Activated naive CD4-positive, alpha-beta T cell treated with anti-CD3 and anti-CD28 coated beads, Interleukin-2, amount 50 U/mL, for 72 hours (primary cell): Measurements from ENCODE around the gene HELZ. TPM values are rescaled to one million over a fixed set of nuclear protein-coding genes. Genes with fewer than 3 reads are reported as not detected.
"Not testable (repeated sequence)": the region's sequence is repeated elsewhere in the genome, so short reads cannot be mapped to it uniquely, and the experiment has no call there.

Experiments used
- ATAC-seq, 2 donors: fragments of 150-1000 bp; cut with Tn5 transposase; 2 replicates each; pipeline ENCODE4 v1.10.0; 2021; ENCODE audit warnings: mild to moderate bottlenecking in 2 of 2, moderate library complexity in 2 of 2
- DNase-seq, 2 donors: peaks; one replicate each; pipeline ENCODE4 v3.0.0; 2021 to 2022; ENCODE audit warnings: low spot score in 2 of 2
- H3K27ac Mint-ChIP-seq, 2 donors: one replicate each; pipeline ENCODE4 v1.8.0; 2022; ENCODE audit warnings: mild to moderate bottlenecking in 2 of 2, mixed read lengths in 2 of 2
- H3K36me3 Mint-ChIP-seq, 2 donors: one replicate each; pipeline ENCODE4 v1.8.0; 2022; ENCODE audit warnings: mixed read lengths in 2 of 2
- H3K9me3 Mint-ChIP-seq, 2 donors: one replicate each; pipeline ENCODE4 v1.8.0; 2022; ENCODE audit warnings: mixed read lengths in 2 of 2
- total RNA-seq, 2 donors: library from RNA; stranded (reverse); gene quantifications; one replicate each; pipeline ENCODE4 v1.2.3, GENCODE V29; 2022

Gene HELZ
- total RNA-seq, 2 donors from 2014 or later, result 42.9 to 88.8 TPM

DNA sequence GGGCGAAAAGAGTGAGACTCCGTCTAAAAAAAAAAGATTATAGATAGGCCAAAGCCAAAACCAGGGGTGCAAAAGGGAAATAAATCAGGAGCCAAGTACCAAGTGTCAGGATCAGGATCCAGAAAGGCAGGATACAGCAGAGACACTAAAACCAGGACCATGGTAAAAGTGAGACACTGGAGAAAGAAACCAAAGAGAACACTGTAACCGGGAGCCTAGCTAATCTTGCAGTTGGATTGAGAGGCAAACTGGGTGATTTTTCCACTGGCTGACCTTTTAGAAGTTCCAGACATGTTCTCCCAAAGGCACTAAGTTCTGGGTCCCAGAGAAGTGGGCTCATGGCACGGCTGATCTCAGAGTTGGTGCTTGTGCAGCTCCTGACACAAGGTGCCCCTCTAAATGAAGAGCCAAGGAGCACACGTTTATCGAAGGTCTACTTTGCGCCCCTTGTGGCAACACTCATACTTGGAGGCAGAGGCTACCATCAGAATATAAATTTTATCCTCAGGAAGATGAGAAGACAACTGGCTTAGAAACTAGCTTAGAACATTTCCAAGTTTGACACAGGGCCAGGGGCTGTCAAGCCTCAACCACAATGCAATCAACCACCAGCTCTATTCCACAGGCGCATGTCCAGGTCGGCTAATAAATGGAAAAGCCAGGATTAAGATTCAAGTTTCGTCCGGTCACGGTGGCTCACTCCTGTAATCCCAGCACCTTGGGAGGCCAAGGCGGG lies 27.5 kb upstream of the HELZ start:
- Mint-ChIP-seq H3K27ac (no peak overlapping the region), H3K36me3 (no peaks in the 10 kb centered on the region), H3K9me3 (no peaks in the 10 kb centered on the region)
- DNase-seq, result no peak
- no peak for ATAC-seq

DNA sequence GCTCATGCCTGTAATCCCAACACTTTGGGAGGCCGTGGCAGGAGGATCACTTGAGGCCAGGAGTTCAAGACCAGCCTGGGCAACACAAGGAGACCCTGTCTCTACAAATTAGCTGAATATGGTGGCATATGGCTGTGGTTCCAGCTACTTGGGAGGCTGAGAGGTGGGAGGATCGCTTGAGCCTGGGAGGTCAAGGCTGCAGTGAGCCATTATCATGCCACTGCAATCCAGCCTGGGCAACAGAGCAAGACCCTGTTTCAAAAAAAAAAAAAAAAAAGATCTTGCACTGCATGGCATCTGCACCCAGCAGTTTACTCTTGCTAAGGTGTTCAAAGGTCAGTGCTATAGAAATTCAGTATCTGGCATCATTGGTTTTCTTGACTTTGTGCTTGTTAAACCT lies 26.2 kb upstream of the HELZ start:
- not testable (repeated sequence) for ATAC-seq, DNase-seq, H3K9me3 Mint-ChIP-seq, H3K27ac Mint-ChIP-seq, H3K36me3 Mint-ChIP-seq

DNA sequence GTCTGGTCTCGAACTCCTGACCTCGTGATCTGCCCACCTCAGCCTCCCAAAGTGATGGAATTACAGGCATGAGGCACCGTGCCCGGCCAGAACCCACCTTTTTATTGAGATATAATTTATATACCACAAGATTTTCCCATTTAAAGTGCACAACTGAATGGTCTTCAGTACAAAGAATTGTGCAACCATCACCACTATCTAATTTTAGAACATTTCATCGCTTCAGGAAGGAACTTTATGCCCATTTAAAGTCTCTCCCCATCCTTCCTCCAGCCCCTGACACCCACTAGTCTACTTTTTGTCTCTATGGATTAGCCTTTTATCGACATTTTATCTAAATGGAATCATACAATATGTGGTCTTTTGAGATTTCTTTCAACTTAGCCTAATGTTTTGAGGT lies 25.4 kb upstream of the HELZ start:
- Mint-ChIP-seq H3K36me3 (no peaks in the 10 kb centered on the region), H3K9me3 (no peaks in the 10 kb centered on the region), H3K27ac (no peak overlapping the region)
- no peak for ATAC-seq
- DNase-seq, result no peak

DNA sequence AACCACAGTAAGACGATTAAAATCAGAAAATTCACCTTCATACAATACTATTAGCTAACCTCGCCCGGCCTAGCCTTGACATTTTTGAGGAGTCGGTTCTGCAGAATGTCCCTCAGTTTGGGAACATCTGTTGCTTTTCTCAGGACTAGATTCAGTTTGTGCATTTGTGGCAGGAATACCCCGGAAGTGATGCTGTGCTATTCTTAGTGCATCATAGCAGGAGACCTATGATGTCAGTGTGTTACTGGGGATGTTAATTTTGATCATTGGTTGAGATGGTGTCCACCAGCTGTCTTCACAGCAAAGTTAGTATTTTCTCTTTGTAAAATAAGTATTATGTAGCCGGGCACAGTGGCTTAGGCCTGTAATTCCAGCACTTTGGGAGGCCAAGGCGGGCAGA lies 21.5 kb upstream of the HELZ start:
- Mint-ChIP-seq H3K9me3 (no peaks in the 10 kb centered on the region), H3K27ac (no peak overlapping the region), H3K36me3 (no peaks in the 10 kb centered on the region)
- ATAC-seq, result no peak
- DNase-seq, result no peak

DNA sequence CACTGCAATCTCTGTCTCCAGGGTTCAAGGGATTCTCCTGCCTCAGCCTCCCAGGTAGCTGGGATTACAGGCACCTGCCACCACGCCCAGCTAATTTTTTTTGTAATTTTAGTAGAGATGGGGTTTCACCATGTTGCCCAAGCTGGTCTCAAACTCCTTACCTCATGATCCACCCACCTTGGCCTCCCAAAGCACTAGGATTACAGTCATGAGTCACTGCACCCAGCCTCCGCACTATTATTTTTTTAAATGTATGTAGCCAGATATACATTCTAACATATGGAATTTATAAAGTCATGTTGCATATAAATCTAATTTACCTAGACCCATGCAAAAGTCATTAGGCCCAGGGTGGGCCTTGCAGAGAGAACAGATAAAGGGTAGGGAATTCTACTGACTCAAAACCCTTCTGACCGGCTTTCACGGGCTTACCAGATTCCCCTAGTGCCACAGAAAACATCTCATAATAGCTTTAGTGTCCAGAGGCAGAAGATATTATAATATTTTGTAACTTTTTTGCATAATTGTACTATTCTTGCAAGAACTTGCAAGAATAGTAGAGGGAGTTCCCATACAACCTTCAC lies 20.5 kb upstream of the HELZ start:
- Mint-ChIP-seq H3K9me3 (no peaks in the 10 kb centered on the region), H3K36me3 (no peaks in the 10 kb centered on the region)
- DNase-seq, result no peak

DNA sequence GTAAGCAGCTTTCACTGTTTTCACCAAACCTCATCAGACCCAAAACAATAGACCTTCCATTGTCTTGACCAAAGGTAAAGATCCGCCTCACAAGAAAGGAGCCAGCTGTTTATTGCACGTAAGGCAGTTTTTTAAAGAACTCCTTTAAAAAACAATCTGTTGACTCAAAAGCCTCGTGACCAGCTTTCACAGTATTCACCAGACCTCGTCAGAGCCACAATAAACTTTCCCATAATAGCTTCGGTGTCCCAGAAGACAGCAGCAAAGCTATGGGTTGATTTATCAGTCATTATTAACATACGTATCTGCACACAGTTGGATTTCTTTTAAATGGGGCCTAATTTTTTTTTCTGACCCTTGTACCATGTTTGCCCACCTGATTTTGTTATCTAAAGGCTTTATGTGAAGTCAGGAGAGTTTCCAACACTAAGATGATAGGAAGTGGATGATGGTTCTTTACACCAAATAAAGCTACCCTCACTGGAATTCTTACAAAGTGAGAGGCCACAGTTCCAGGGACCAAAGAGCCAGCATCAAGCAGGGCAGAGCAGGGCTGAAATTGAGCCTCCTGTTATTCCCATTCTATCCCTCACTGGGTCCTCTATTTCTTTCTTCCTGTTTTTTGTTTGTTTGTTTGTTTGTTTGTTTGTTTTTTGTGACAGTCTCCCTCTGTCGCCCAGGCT lies 17.6 kb upstream of the HELZ start:
- H3K36me3 Mint-ChIP-seq, result no peaks in the 10 kb centered on the region
- no peaks in the 10 kb centered on the region for H3K9me3 Mint-ChIP-seq
- DNase-seq (no peak), ATAC-seq (no peak)
- no peak overlapping the region for H3K27ac Mint-ChIP-seq

More for the DNA sequence above, 20.5 kb upstream of the HELZ start:
- H3K27ac Mint-ChIP-seq, result peak overlapping the region in 1 of 2 donors; percentile 29
- ATAC-seq, result no peak

DNA sequence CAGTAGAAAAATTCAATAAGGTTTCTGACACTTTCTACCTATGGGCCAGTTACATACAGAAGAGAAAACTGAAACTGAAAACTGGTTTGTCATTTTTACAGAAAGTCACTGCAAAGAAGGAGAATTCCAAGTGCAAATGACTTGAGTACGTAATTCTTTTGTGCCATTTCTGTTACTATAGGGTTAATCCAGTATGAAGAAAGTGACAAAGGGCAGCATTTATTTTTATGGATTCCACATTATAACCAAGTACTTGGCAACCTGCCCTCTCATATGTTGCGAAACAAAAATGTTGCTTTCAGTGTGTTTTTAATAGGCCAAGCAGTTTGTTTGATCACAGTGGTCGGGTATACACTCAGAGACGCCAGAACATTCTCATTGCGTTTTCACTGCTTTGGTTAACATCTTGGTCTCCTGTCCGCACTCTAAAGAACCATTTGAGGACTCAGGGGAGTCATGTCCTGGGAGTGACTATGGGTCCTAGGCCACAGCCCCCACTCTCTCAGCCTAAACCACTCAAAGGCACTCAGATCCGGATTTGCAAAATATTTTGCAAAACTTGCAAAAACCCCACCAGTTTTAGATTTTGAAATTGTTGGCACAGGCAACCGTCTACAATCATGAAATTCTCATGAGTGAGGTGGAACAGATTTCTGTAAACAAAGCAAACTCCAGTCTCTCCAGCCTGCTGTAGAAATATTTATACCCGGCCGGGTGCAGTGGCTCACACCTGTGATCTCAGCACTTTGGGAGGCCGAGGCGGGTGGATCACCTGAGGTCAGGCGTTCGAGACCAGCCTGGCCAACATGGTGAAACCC lies 15.4 kb upstream of the HELZ start:
- H3K27ac Mint-ChIP-seq, result no peak overlapping the region
- H3K9me3 Mint-ChIP-seq, result no peaks in the 10 kb centered on the region
- no peaks in the 10 kb centered on the region for H3K36me3 Mint-ChIP-seq
- DNase-seq, result no peak
- no peak for ATAC-seq

DNA sequence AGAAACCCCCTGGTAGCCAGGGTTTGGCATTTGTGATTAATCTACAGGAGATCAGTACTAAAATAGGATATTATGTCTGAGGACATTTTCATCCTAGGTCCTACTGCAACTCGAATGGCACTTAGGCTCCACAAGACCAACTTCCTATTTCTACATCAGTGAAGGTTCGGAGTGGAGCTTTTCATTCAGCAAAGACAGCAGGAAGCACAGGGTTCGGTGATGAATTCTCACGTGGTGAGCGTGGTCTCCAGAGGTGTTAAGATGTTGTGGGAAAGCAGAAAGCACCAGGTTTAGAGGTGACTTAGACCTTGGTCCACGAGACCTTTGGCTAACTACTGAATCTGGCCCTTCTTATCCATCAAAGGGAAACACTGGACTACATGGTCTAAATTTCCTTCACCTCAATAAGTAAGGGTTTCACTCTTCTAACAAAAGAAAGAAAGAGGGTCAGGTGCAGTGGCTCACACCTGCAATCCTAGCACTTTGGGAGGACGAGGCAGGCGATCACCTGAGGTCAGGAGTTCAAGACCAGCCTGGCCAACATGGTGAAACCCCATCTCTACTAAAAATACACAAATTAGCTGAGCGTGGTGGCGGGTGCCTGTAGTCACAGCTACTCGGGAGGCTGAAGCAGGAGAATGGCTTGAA lies 13.9 kb upstream of the HELZ start:
- Mint-ChIP-seq H3K27ac (peak overlapping the region; percentile 54 to 79), H3K9me3 (no peaks in the 10 kb centered on the region), H3K36me3 (no peaks in the 10 kb centered on the region)
- DNase-seq, result peak in 1 of 2 donors; percentile 17
- peak; percentile 66 to 81 for ATAC-seq

DNA sequence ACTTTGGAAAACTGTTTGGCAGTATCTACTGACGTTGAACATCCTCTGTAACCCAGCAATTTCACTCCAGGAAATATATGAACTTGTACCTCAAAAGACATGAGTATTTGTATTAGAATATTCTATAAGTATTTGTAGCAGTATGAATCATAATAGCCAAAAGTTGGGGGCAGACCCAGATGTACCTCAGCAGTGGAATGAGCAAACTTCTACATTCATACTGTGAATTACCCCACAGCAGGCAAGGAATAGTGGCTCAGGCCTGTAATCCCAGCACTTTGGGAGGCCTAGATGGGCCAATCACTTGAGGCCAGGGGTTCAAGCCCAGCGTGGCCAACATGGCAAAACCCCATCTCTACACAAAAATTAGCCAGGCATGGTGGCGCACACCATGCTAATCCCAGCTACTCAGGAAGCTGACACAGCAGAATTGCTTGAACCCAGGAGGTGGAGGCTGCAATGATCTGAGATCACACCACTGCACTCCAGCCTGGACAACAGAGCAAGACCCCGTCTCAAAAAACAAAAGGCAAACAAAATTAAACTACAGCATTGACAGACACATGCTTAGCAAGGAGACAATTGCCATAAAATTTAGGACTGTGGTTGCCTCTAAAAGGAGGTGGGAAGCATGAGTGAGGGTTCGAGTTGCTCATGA lies 11.2 kb upstream of the HELZ start:
- no peaks in the 10 kb centered on the region for H3K9me3 Mint-ChIP-seq
- ATAC-seq (peak in 1 of 2 donors; percentile 57), DNase-seq (no peak)
- no peak overlapping the region for H3K27ac Mint-ChIP-seq
- no peaks in the 10 kb centered on the region for H3K36me3 Mint-ChIP-seq

DNA sequence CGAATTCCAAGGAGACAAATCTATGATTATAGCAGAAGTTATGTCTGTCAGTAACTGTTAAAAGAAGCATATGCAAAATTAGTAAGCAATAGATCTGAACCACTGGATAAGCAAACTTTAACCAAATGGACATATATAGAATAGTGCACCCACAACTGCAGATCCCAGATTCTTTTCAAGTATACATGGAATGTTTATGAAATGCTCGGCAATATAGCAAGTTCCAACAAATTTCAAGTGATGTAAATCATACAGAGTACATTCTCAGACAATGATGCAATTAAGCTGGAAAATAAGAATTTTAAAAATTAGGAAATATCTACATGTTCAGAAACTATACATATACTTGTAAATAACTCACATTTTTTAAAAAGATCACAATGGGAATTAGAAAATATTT lies 8.4 kb upstream of the HELZ start:
- DNase-seq (no peak), ATAC-seq (no peak)
- Mint-ChIP-seq H3K27ac (no peak overlapping the region), H3K9me3 (no peaks in the 10 kb centered on the region), H3K36me3 (no peaks in the 10 kb centered on the region)

DNA sequence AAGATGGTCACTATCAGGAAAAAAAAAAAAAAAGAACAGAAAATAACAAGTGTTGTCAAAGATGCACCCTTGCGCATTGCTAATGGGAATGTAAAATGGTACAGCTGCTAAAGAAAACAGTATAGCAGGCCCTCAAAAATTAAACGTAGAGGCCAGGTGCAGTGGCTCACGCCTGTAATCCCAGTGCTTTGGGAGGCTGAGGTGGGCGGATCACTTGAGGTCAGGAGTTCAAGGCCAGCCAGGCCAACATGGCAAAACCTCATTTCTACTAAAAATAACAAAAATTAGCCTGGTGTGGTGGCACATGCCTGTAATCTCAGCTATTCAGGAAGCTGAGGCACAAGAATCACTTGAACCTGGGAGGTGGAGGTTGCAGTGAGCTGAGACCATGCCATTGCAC lies 6.6 kb upstream of the HELZ start:
- H3K9me3 Mint-ChIP-seq, H3K36me3 Mint-ChIP-seq, ATAC-seq, H3K27ac Mint-ChIP-seq, DNase-seq: not testable (repeated sequence)

DNA sequence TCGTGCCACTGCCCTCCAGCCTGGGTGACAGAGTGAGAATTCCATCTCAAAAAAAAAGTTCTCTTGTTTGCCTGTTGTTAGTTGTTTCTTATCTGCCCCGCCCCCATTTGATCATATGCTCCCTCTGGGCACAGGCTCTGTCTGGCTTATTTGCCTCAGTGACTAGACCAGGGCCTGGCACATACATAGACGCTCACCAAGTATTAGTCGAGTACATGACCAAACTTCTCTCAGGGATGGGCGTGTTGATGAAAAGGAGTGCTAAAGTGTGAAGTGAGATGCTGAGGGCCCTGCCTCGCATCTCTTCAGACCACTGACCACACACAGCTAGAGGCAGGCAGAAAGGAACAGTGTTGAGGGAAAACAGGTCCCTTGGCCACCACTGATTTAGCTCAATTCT lies 3.3 kb upstream of the HELZ start:
- peaks cover 11 to 12% of the 10 kb centered on the region in 2 donors for H3K36me3 Mint-ChIP-seq
- H3K27ac Mint-ChIP-seq, result no peak overlapping the region
- no peaks in the 10 kb centered on the region for H3K9me3 Mint-ChIP-seq
- no peak for ATAC-seq
- DNase-seq, result no peak

DNA sequence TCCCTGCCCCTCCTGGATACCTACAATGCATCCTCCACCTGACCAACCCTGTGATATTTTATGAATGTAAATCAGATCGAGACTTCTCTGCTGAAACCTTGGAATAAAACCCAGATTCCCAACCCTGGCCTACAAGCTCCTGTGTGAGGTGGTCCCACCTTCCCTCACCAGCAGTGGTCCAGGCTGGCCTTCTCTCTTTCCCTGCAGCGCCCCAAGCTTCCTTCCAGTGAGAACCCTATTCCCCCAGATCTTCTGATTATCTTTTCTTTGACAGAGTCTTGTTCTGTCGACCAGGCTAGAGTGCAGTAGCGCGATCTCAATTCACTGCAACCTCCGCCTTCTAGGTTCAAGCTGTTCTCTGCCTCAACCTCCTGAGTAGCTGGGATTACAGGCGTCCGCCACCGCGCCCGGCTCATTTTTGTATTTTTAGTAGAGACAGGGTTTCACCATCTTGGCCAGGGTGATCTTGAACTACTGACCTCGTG lies 2.5 kb upstream of the HELZ start:
- Mint-ChIP-seq H3K36me3 (peaks cover 12 to 13% of the 10 kb centered on the region in 2 donors), H3K27ac (no peak overlapping the region), H3K9me3 (no peaks in the 10 kb centered on the region)
- ATAC-seq (no peak), DNase-seq (no peak)

DNA sequence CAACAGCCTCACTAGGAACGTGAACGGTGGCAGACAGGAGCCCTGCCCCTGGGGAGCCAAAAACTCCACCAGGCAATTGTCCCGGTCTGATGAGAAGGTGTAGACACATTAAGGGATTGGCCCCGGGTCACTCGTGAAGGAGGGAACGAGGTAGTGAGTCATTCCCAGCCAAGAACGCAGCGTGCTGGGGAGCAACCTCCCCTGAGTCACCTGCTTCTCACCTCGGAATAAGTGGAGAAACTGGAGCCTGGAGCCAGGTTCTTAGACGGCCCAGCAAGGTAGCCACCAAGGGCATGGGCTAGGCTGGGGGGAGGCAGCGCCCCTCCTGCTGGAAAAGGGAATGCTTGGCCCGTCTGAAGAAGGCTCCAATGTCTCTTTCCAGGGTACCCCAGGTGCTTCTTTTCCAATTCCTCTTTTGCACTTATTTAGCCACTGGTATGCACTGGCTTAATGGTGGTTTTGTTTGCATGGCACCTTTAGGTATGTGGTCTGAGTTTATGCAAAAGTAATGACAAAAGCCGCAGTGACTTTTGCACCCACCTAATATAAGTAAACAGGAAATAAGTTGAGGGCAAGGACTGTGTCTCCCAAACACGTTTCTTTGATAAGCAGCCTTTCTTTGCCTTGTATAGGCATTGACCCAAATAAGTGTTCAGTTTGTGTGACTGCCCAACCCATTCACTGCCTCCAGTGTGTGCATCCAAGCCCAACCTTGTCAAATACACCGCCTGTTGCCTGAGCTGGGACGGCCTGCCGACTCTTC lies 1.8 kb upstream of the HELZ start:
- Mint-ChIP-seq H3K9me3 (no peaks in the 10 kb centered on the region), H3K36me3 (peaks cover 12 to 15% of the 10 kb centered on the region in 2 donors), H3K27ac (peak overlapping the region in 1 of 2 donors; percentile 72)
- peak in 1 of 2 donors; percentile 24 for ATAC-seq
- no peak for DNase-seq

DNA sequence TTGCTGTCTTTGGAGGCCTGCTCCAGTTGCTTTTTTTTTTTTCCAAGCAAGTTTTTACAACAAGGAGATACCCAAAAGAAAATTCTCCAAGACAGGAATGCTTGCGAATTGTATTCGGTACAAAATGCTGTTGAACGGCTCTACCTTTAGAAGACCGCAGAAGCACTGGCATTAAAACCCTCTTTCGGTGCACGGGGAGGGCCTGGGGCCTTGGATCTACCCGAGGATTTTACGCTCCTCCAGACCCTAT lies 1.3 kb upstream of the HELZ start:
- DNase-seq (no peak), ATAC-seq (no peak)
- Mint-ChIP-seq H3K9me3 (no peaks in the 10 kb centered on the region), H3K27ac (peak overlapping the region in 1 of 2 donors; percentile 72), H3K36me3 (peaks cover 12 to 20% of the 10 kb centered on the region in 2 donors)
